Cardiac fibroblast (primary cell): ENCODE results near the gene ZNF366.
A peak's percentile ranks its signal among the peaks of the same experiment; 100 is the strongest.

Source experiments
- DNase-seq, 2 donors: peaks; one replicate each; pipeline versions ENCODE4 v3.0.0 to v3.0.0-alpha.2; 2010; ENCODE audit warnings: low read depth in 2 of 2
- H3K4me3 ChIP-seq, 2 donors: replicated peaks in 1 of 2; 1 replicate in 1 of 2; 2 replicates in 1 of 2; pipeline ENCODE4 v1.5.1; 2011; ENCODE audit warnings: low read depth in 2 of 2, low read length in 2 of 2, mild to moderate bottlenecking in 2 of 2, moderate library complexity in 1 of 2
- TF ChIP-seq, protein P1 (sequence below): IDR thresholded peaks from one replicate; pipeline ENCODE4 v1.5.1; 2011; ENCODE audit warnings: low read depth, mild to moderate bottlenecking, low read length, inconsistent platforms

The ZNF366 gene

DNA sequence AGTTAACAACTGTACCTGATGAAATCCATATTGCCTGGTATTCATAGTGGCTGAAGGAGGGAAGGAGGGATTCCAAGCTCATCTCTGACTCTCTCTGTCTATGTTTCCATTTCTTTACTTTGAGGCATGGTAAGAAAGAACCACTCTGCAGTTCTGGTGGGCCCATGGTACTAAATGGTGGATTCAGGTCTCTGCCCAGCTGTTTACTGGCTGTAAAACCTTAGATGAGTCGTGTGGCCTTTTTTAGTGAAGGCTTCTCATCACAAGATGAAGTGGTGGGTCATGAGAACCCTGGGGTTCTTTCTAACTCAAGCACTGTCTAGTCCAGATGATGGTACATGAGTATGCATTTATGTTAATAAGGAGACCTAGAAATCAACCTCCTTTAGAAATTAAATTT lies 49.7 kb downstream of the ZNF366 start:
- TF ChIP-seq, protein P1, sequence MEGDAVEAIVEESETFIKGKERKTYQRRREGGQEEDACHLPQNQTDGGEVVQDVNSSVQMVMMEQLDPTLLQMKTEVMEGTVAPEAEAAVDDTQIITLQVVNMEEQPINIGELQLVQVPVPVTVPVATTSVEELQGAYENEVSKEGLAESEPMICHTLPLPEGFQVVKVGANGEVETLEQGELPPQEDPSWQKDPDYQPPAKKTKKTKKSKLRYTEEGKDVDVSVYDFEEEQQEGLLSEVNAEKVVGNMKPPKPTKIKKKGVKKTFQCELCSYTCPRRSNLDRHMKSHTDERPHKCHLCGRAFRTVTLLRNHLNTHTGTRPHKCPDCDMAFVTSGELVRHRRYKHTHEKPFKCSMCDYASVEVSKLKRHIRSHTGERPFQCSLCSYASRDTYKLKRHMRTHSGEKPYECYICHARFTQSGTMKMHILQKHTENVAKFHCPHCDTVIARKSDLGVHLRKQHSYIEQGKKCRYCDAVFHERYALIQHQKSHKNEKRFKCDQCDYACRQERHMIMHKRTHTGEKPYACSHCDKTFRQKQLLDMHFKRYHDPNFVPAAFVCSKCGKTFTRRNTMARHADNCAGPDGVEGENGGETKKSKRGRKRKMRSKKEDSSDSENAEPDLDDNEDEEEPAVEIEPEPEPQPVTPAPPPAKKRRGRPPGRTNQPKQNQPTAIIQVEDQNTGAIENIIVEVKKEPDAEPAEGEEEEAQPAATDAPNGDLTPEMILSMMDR = no peak
- DNase-seq = no peak
- H3K4me3 ChIP-seq = no peak overlapping the region

DNA sequence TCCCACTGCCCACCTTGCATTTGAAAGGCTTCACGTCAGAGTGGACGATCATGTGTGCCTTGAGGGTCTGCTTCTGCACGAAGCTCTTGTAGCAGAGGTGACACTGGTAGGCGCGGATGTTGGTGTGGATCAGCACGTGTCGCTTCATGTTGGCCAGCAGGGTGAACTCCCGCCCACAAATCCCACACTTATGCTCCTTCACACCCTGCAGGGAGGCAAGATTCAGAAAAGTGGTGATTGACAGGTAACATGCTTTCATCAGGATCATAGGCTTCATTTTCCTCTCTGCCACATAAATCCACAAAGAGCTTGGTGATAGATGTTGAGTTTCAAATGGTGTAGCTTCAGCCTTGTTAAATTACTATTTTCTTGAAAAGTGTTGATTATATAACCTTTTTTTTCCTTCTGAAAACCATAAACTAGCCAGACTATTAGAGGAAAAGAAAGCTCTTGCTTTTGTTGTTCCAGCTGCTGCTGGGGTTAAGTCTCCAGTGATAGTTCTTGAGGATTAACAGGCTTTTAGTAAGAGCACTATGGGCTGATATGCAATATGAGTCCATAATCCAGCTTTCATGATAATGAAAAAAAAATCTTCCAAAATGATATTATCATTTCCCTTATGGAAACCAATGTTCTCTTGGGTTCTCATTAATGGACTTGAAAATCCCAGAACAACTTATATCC lies 50.7 kb downstream of the ZNF366 start:
- TF ChIP-seq, protein P1 = no peak
- H3K4me3 ChIP-seq = no peak overlapping the region
- no peak for DNase-seq

GRCh38 chr5:72455476-72455875 lies 51.7 kb downstream of the ZNF366 start:
- DNase-seq = peak in 1 of 2 donors; percentile 31
- no peak overlapping the region for H3K4me3 ChIP-seq
- TF ChIP-seq, protein P1 = no peak

- H3K4me3 ChIP-seq = no peak overlapping the region
- DNase-seq = no peak
- TF ChIP-seq, protein P1 = no peak
Observed at GRCh38 chr5:72454996-72455395, 52.2 kb downstream of the ZNF366 start.

DNA sequence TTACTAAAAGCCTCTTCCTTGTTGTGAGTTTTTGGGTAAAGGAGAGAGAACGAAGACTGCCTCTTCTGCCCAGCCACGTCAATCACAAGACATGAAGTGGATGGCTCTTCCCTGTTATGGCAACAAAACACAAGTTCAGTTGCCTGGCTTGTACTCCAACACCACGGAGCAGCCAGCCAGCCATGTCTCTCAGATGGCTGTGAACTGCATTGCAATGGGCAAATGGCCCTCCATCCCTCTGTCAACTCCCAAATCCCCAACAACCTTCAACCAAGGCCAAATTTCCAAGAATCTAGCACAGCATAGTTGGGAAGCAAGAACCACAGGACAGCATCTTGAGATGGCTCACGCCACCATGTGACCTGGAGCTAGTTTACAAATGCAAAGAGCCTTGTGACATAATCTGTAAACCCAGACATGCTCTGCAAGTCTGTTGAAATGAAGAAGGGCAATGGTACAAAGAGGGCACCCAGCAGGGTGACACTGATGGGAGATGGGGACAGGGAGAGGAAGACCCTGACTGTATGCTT lies 53.9 kb downstream of the ZNF366 start:
- peak in 1 of 2 donors; percentile 50 for DNase-seq
- no peak overlapping the region for H3K4me3 ChIP-seq
- TF ChIP-seq, protein P1 = no peak

DNA sequence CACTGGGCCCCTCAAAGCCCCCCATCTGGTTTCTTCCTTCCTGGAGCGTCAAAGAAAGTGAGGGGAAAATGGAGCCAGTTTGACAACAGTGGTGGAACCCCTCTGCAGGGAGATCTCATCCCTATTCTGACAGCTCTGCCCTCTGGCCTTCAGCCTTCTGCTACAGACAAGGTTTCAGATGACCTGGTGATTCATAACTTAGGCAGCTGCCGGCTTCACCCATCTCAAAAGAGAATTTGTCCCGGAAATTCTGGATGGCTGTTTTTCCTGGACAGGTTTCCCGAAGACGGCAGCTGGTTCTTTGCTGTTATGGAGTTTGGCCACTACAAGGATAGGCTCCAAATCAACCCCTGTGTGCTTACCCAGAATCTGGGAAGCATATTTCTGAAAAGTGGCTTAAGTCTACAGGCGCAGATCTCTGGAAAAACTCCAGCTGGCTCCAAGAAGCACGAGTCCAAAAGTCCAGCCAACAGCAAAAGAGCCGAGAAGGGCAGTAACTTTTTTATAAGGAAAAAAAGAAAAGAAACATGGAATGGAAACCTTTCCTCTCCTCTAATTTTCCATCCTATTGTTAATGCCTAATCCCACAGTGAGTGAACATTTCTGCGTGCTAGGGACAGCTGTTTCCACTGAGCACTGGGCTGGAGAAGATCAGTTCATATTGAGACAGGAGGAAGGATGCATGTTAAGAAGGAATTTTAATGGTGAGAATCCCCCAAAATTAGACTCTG lies 54.5 kb downstream of the ZNF366 start:
- TF ChIP-seq, protein P1 = no peak
- DNase-seq = peak; percentile 95 to 100
- no peak overlapping the region for H3K4me3 ChIP-seq
